HG02885 (cell line): ENCODE measurements around the gene BAZ2B.

ENCODE experiments used
- ATAC-seq: cut with Tn5 transposase; IDR thresholded peaks from one replicate; pipeline ENCODE4 v1.9.1; 2021; ENCODE audit warnings: mild to moderate bottlenecking; ENCODE audit not compliant: unreplicated experiment, poor library complexity

BAZ2B gene

GRCh38 chr2:159584796-159585195 is 31.6 kb downstream of the BAZ2B start:
- no peak for ATAC-seq

- no peak for ATAC-seq
Measured at GRCh38 chr2:159573846-159574606, 42.3 kb downstream of the BAZ2B start.

- no peak for ATAC-seq
Measured at GRCh38 chr2:159573294-159573693, 43.1 kb downstream of the BAZ2B start.

GRCh38 chr2:159572459-159572858 is 43.9 kb downstream of the BAZ2B start:
- ATAC-seq = no peak

GRCh38 chr2:159571540-159572260 is 44.6 kb downstream of the BAZ2B start:
- no peak for ATAC-seq

- ATAC-seq = no peak
Measured at GRCh38 chr2:159564081-159564480, 52.3 kb downstream of the BAZ2B start.

- ATAC-seq = no peak
Measured at GRCh38 chr2:159562248-159562647, 54.1 kb downstream of the BAZ2B start.

GRCh38 chr2:159561786-159562185 is 54.6 kb downstream of the BAZ2B start:
- ATAC-seq = no peak

- no peak for ATAC-seq
Measured at GRCh38 chr2:159561242-159561641, 55.1 kb downstream of the BAZ2B start.

GRCh38 chr2:159559034-159559433 is 57.3 kb downstream of the BAZ2B start:
- no peak for ATAC-seq

GRCh38 chr2:159558479-159558878 is 57.9 kb downstream of the BAZ2B start:
- ATAC-seq = no peak

GRCh38 chr2:159557437-159558034 is 58.8 kb downstream of the BAZ2B start:
- ATAC-seq = no peak

GRCh38 chr2:159555651-159556392 is 60.5 kb downstream of the BAZ2B start:
- ATAC-seq = no peak

GRCh38 chr2:159553727-159554126 is 62.6 kb downstream of the BAZ2B start:
- no peak for ATAC-seq

- no peak for ATAC-seq
Measured at GRCh38 chr2:159551806-159552205, 64.5 kb downstream of the BAZ2B start.

- no peak for ATAC-seq
Measured at GRCh38 chr2:159550231-159550630, 66.1 kb downstream of the BAZ2B start.

- no peak for ATAC-seq
Measured at GRCh38 chr2:159549234-159549633, 67.1 kb downstream of the BAZ2B start.

GRCh38 chr2:159546716-159547430 is 69.5 kb downstream of the BAZ2B start:
- no peak for ATAC-seq

GRCh38 chr2:159546039-159546438 is 70.3 kb downstream of the BAZ2B start:
- no peak for ATAC-seq

GRCh38 chr2:159545085-159545484 is 71.3 kb downstream of the BAZ2B start:
- no peak for ATAC-seq
